Neural cell (in vitro differentiated cells): ENCODE measurements around the gene HPD. TPM values are rescaled to one million over a fixed set of nuclear protein-coding genes. Genes with fewer than 3 reads are reported as not detected.

ENCODE experiments used
- H2AFZ ChIP-seq: fragments of 200-600, 300-800 bp; sonication (generic), shearing (Covaris generic); 2 replicates; pipeline ENCODE4 v1.6.0; 2014; ENCODE audit warnings: low read depth, mild to moderate bottlenecking, antibody characterized with exemption, low read length, moderate library complexity
- H3F3A ChIP-seq: fragments of 200-600 bp; shearing (Covaris generic); 2 replicates; pipeline ENCODE4 v1.6.1; 2016; ENCODE audit warnings: mild to moderate bottlenecking, moderate library complexity, mixed read lengths, antibody characterized with exemption, low read length; ENCODE audit not compliant: insufficient read depth, poor library complexity, severe bottlenecking
- H3K27ac ChIP-seq: fragments of 200-600, 300-800 bp; sonication (generic), shearing (Covaris generic); 2 replicates; pipeline ENCODE4 v1.5.1; 2014; ENCODE audit warnings: mild to moderate bottlenecking, low read length, moderate library complexity
- H3K27me3 ChIP-seq: fragments of 300-800, 200-600 bp; sonication (generic), shearing (Covaris generic); 2 replicates; pipeline ENCODE4 v1.6.0; 2014; ENCODE audit warnings: mild to moderate bottlenecking, low read depth, low read length, moderate library complexity; ENCODE audit not compliant: insufficient read depth
- H3K36me3 ChIP-seq: fragments of 300-800, 200-600 bp; sonication (generic), shearing (Covaris generic); 2 replicates; pipeline ENCODE4 v1.5.1; 2014; ENCODE audit warnings: mild to moderate bottlenecking, antibody characterized with exemption, low read length, moderate library complexity; ENCODE audit not compliant: insufficient read depth
- H3K4me2 ChIP-seq: fragments of 300-800, 200-600 bp; sonication (generic), shearing (Covaris generic); 2 replicates; pipeline ENCODE4 v1.6.0; 2014; ENCODE audit warnings: mild to moderate bottlenecking, low read length
- H3K4me3 ChIP-seq: fragments of 300-800, 200-600 bp; sonication (generic), shearing (Covaris generic); 2 replicates; pipeline ENCODE4 v1.5.1; 2014; ENCODE audit warnings: mild to moderate bottlenecking, low read length, moderate library complexity
- H3K79me2 ChIP-seq: fragments of 200-600 bp; shearing (Covaris generic); replicated peaks from 2 replicates; pipeline ENCODE4 v1.6.0; 2014; ENCODE audit warnings: mild to moderate bottlenecking, low read length, moderate library complexity; ENCODE audit not compliant: insufficient read depth
- H3K9ac ChIP-seq: fragments of 300-800, 200-600 bp; sonication (generic), shearing (Covaris generic); 2 replicates; pipeline ENCODE4 v1.6.1; 2016; ENCODE audit warnings: mild to moderate bottlenecking, low read length, mixed read lengths
- H3K9me2 ChIP-seq: fragments of 200-600 bp; shearing (Covaris generic); 2 replicates; pipeline ENCODE4 v1.6.1; 2016; ENCODE audit warnings: mild to moderate bottlenecking, low read length, mixed read lengths; ENCODE audit not compliant: insufficient read depth
- H3K9me3 ChIP-seq: fragments of 200-600, 300-800 bp; sonication (generic), shearing (Covaris generic); 2 replicates; pipeline ENCODE4 v1.6.1; 2016; ENCODE audit warnings: mild to moderate bottlenecking, mixed run types, low read length, moderate library complexity, mixed read lengths
- H4K20me1 ChIP-seq: fragments of 200-600 bp; shearing (Covaris generic); 2 replicates; pipeline ENCODE4 v1.6.1; 2016; ENCODE audit warnings: mild to moderate bottlenecking, mixed run types; ENCODE audit not compliant: insufficient read depth
- CTCF ChIP-seq: fragments of 450-650 bp; IDR thresholded peaks from 2 replicates; pipeline ENCODE4 v1.5.1; 2014; ENCODE audit warnings: antibody characterized with exemption, mild to moderate bottlenecking, moderate library complexity; ENCODE audit not compliant: poor library complexity, severe bottlenecking
- EP300 ChIP-seq: fragments of 450-650 bp; conservative IDR thresholded peaks from 2 replicates; pipeline ENCODE4 v1.6.1; 2014; ENCODE audit warnings: antibody characterized with exemption, mild to moderate bottlenecking, moderate library complexity; ENCODE audit not compliant: poor library complexity, severe bottlenecking
- EZH2 ChIP-seq: fragments of 200-600, 300-800 bp; shearing (Covaris generic), sonication (generic); IDR thresholded peaks from 2 replicates; pipeline ENCODE4 v1.6.1; 2014; ENCODE audit warnings: antibody characterized with exemption, low read length, borderline replicate concordance, mild to moderate bottlenecking; ENCODE audit not compliant: insufficient read depth, poor library complexity, severe bottlenecking
- MXI1 ChIP-seq: fragments of 450-650 bp; conservative IDR thresholded peaks from 2 replicates; pipeline ENCODE4 v1.6.1; 2014; ENCODE audit warnings: antibody characterized with exemption, mild to moderate bottlenecking; ENCODE audit not compliant: poor library complexity, severe bottlenecking
- RAD21 ChIP-seq: fragments of 450-650 bp; conservative IDR thresholded peaks from 2 replicates; pipeline ENCODE4 v1.6.1; 2014; ENCODE audit warnings: antibody characterized with exemption, mild to moderate bottlenecking, moderate library complexity
- REST ChIP-seq: IDR thresholded peaks from 2 replicates; pipeline ENCODE4 v1.6.1; 2012; ENCODE audit warnings: borderline replicate concordance
- SMC3 ChIP-seq: fragments of 450-650 bp; conservative IDR thresholded peaks from 2 replicates; pipeline ENCODE4 v1.6.1; 2014; ENCODE audit warnings: antibody characterized with exemption, mild to moderate bottlenecking, moderate library complexity; ENCODE audit not compliant: poor library complexity
- TAF1 ChIP-seq: IDR thresholded peaks from 2 replicates; pipeline ENCODE4 v1.6.1; 2012; ENCODE audit warnings: low read depth
- polyA plus RNA-seq: library from polyadenylated mRNA; depleted of rRNA; stranded (reverse); fragments of >200 nt; gene quantifications from 2 replicates; pipeline ENCODE4 v1.2.3, GENCODE V29; 2014

HPD gene
- polyA plus RNA-seq, 1 donor from 2014 or later, result not detected

GRCh38 chr12:121806546-121807423 lies 51.9 kb downstream of the HPD start:
- no peaks in the 10 kb centered on the region for H3K9me2 ChIP-seq
- peak overlapping the region; percentile 99 for H3K9ac ChIP-seq
- no peak overlapping the region for H2AFZ ChIP-seq
- H3K9me3 ChIP-seq, result no peaks in the 10 kb centered on the region
- H3K27me3 ChIP-seq, result no peaks in the 10 kb centered on the region
- no peak for TF ChIP-seq CTCF
- peak; percentile 35 for TF ChIP-seq EP300
- TF ChIP-seq EZH2, result no peak
- no peak for TF ChIP-seq MXI1
- TF ChIP-seq RAD21, result no peak
- no peak for TF ChIP-seq SMC3
- no peak for TF ChIP-seq TAF1
- TF ChIP-seq REST, result no peak
- H3K27ac ChIP-seq, result peak overlapping the region; percentile 20
- H4K20me1 ChIP-seq, result peaks cover 30% of the 10 kb centered on the region
- peak overlapping the region; percentile 86 for H3K4me2 ChIP-seq
- H3K79me2 ChIP-seq, result peaks cover 81% of the 10 kb centered on the region
- H3K4me3 ChIP-seq, result peak overlapping the region; percentile 92
- no peaks in the 10 kb centered on the region for H3K36me3 ChIP-seq
- peaks cover 8% of the 10 kb centered on the region for H3F3A ChIP-seq

GRCh38 chr12:121806009-121806545 lies 52.6 kb downstream of the HPD start:
- Histone ChIP-seq H3K27ac (peak overlapping the region; percentile 20), H3K9me2 (no peaks in the 10 kb centered on the region), H3K27me3 (no peaks in the 10 kb centered on the region), H3K4me3 (peak overlapping the region; percentile 92), H3K9ac (peak overlapping the region; percentile 99), H3K79me2 (peaks cover 81% of the 10 kb centered on the region), H2AFZ (no peak overlapping the region), H3K36me3 (no peaks in the 10 kb centered on the region), H4K20me1 (peaks cover 23% of the 10 kb centered on the region), H3F3A (peaks cover 13% of the 10 kb centered on the region), H3K4me2 (peak overlapping the region; percentile 86), H3K9me3 (no peaks in the 10 kb centered on the region)
- TF ChIP-seq MXI1 (peak; percentile 64), TAF1 (no peak)
